WTC11 (cell line): Measurements from ENCODE around the gene VWA3A.

Experiments used
- ELF4 ChIP-seq: sonication (generic); formaldehyde crosslinking; IDR thresholded peaks from 2 replicates; pipeline ENCODE4 v1.8.1; 2022; ENCODE audit warnings: low read depth, mild to moderate bottlenecking, moderate library complexity, missing genetic modification reagents
- FOXP1 ChIP-seq: sonication (generic); formaldehyde crosslinking; IDR thresholded peaks from 2 replicates; pipeline ENCODE4 v1.8.0; 2022; ENCODE audit warnings: missing genetic modification reagents, mild to moderate bottlenecking, moderate library complexity, borderline replicate concordance
- NFYB ChIP-seq: sonication (generic); formaldehyde crosslinking; conservative IDR thresholded peaks from 2 replicates; pipeline ENCODE4 v1.8.0; 2022; ENCODE audit warnings: low read depth, missing genetic modification reagents
- NR3C1 ChIP-seq: sonication (generic); formaldehyde crosslinking; conservative IDR thresholded peaks from 2 replicates; pipeline ENCODE4 v1.8.1; 2023; ENCODE audit warnings: low read depth, mild to moderate bottlenecking, missing genetic modification reagents
- ZNF263 ChIP-seq: sonication (generic); formaldehyde crosslinking; IDR thresholded peaks from 2 replicates; pipeline ENCODE4 v1.8.1; 2022; ENCODE audit warnings: low read depth, mild to moderate bottlenecking, moderate library complexity, missing genetic modification reagents
- TF ChIP-seq, protein P1 (sequence below): fragments of 200-600 bp; IDR thresholded peaks from 2 replicates; pipeline ENCODE4 v1.8.0; 2022; ENCODE audit warnings: antibody characterized with exemption
- TF ChIP-seq, protein P2 (sequence below): sonication (generic); formaldehyde crosslinking; IDR thresholded peaks from 2 replicates; pipeline ENCODE4 v1.8.1; 2022; ENCODE audit warnings: low read depth, missing genetic modification reagents, borderline replicate concordance
- TF ChIP-seq, protein P3 (sequence below): sonication (generic); formaldehyde crosslinking; IDR thresholded peaks from 2 replicates; pipeline ENCODE4 v1.8.0; 2022; ENCODE audit warnings: mild to moderate bottlenecking, missing genetic modification reagents
- TF ChIP-seq, protein P4 (sequence below): sonication (generic); formaldehyde crosslinking; IDR thresholded peaks from 2 replicates; pipeline ENCODE4 v1.8.1; 2022; ENCODE audit warnings: low read depth, mild to moderate bottlenecking, moderate library complexity, missing genetic modification reagents, borderline replicate concordance
- TF ChIP-seq, protein P5 (sequence below): sonication (generic); formaldehyde crosslinking; IDR thresholded peaks from 2 replicates; pipeline ENCODE4 v1.8.0; 2022; ENCODE audit warnings: missing genetic modification reagents

DNA sequence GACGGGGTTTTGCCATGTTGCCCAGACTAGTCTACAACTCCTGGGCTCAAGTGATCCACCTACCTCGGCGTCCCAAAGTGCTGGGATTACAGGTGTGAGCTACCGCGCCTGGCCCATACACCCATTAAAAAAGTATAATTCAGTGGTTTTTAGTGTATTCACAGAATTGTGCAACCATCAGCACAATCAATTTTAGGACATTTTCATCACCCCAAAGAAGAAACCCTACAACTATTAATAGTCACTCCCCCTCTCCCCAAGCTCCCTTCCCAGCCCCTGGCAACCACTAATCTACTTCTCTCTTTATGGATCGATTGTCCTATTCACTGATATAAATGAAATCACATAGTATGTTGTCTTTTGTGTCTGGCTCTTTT, 109.9 kb downstream of the VWA3A start:
- TF ChIP-seq, protein P1, sequence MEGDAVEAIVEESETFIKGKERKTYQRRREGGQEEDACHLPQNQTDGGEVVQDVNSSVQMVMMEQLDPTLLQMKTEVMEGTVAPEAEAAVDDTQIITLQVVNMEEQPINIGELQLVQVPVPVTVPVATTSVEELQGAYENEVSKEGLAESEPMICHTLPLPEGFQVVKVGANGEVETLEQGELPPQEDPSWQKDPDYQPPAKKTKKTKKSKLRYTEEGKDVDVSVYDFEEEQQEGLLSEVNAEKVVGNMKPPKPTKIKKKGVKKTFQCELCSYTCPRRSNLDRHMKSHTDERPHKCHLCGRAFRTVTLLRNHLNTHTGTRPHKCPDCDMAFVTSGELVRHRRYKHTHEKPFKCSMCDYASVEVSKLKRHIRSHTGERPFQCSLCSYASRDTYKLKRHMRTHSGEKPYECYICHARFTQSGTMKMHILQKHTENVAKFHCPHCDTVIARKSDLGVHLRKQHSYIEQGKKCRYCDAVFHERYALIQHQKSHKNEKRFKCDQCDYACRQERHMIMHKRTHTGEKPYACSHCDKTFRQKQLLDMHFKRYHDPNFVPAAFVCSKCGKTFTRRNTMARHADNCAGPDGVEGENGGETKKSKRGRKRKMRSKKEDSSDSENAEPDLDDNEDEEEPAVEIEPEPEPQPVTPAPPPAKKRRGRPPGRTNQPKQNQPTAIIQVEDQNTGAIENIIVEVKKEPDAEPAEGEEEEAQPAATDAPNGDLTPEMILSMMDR: no peak
- no peak for TF ChIP-seq NFYB (CRISPR knock-in tag)
- TF ChIP-seq, protein P2, sequence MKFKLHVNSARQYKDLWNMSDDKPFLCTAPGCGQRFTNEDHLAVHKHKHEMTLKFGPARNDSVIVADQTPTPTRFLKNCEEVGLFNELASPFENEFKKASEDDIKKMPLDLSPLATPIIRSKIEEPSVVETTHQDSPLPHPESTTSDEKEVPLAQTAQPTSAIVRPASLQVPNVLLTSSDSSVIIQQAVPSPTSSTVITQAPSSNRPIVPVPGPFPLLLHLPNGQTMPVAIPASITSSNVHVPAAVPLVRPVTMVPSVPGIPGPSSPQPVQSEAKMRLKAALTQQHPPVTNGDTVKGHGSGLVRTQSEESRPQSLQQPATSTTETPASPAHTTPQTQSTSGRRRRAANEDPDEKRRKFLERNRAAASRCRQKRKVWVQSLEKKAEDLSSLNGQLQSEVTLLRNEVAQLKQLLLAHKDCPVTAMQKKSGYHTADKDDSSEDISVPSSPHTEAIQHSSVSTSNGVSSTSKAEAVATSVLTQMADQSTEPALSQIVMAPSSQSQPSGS (CRISPR knock-in tag): no peak
- TF ChIP-seq ZNF263 (CRISPR knock-in tag): no peak
- TF ChIP-seq, protein P3, sequence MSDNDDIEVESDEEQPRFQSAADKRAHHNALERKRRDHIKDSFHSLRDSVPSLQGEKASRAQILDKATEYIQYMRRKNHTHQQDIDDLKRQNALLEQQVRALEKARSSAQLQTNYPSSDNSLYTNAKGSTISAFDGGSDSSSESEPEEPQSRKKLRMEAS: no peak
- TF ChIP-seq, protein P4, sequence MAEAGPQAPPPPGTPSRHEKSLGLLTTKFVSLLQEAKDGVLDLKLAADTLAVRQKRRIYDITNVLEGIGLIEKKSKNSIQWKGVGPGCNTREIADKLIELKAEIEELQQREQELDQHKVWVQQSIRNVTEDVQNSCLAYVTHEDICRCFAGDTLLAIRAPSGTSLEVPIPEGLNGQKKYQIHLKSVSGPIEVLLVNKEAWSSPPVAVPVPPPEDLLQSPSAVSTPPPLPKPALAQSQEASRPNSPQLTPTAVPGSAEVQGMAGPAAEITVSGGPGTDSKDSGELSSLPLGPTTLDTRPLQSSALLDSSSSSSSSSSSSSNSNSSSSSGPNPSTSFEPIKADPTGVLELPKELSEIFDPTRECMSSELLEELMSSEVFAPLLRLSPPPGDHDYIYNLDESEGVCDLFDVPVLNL: no peak
- TF ChIP-seq, protein P5, sequence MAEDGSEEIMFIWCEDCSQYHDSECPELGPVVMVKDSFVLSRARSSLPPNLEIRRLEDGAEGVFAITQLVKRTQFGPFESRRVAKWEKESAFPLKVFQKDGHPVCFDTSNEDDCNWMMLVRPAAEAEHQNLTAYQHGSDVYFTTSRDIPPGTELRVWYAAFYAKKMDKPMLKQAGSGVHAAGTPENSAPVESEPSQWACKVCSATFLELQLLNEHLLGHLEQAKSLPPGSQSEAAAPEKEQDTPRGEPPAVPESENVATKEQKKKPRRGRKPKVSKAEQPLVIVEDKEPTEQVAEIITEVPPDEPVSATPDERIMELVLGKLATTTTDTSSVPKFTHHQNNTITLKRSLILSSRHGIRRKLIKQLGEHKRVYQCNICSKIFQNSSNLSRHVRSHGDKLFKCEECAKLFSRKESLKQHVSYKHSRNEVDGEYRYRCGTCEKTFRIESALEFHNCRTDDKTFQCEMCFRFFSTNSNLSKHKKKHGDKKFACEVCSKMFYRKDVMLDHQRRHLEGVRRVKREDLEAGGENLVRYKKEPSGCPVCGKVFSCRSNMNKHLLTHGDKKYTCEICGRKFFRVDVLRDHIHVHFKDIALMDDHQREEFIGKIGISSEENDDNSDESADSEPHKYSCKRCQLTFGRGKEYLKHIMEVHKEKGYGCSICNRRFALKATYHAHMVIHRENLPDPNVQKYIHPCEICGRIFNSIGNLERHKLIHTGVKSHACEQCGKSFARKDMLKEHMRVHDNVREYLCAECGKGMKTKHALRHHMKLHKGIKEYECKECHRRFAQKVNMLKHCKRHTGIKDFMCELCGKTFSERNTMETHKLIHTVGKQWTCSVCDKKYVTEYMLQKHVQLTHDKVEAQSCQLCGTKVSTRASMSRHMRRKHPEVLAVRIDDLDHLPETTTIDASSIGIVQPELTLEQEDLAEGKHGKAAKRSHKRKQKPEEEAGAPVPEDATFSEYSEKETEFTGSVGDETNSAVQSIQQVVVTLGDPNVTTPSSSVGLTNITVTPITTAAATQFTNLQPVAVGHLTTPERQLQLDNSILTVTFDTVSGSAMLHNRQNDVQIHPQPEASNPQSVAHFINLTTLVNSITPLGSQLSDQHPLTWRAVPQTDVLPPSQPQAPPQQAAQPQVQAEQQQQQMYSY: no peak
- TF ChIP-seq ELF4 (CRISPR knock-in tag): no peak
- no peak for TF ChIP-seq NR3C1 (CRISPR knock-in tag)
- TF ChIP-seq FOXP1 (CRISPR knock-in tag): no peak
